Activated T-helper 1 cell treated with Interleukin-2 at 50 U/mL for 16 hours (primary cell): ENCODE measurements around the gene LCN6.
A peak's percentile ranks its signal among the peaks of the same experiment; 100 is the strongest.

Source experiments
- DNase-seq: peaks from one replicate; pipeline ENCODE4 v3.0.0-alpha.2; 2020; ENCODE audit warnings: low read depth

The LCN6 gene

DNA sequence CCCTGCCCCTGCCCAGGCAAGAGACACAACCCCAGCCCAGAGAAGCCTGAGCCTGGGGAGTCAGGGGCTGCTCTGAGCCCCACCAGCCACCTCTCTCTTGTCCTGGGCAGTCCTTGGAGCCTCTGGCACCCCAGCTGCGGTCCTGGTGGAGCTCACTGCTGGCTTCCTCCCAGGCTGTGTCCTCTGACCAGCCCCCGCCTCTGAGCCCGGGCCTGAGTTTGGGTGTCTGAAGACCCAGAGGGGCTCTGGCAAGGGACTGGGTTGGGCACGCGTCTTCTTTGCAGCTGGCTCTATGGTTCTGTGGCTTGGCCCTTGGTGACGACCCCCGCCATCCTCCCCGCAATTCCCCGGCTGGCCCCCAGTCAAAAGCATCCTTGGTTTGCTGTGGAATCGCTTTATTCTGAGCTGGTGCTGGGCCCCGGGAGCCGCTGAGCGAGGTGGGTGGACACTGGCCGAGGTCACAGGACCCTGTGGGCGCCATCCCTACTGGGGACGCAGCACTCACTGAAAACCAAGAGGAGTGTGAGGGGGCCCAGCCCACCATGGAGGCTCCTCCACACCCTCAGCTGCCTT lies 4.6 kb downstream of the LCN6 start:
- DNase-seq: no peak

DNA sequence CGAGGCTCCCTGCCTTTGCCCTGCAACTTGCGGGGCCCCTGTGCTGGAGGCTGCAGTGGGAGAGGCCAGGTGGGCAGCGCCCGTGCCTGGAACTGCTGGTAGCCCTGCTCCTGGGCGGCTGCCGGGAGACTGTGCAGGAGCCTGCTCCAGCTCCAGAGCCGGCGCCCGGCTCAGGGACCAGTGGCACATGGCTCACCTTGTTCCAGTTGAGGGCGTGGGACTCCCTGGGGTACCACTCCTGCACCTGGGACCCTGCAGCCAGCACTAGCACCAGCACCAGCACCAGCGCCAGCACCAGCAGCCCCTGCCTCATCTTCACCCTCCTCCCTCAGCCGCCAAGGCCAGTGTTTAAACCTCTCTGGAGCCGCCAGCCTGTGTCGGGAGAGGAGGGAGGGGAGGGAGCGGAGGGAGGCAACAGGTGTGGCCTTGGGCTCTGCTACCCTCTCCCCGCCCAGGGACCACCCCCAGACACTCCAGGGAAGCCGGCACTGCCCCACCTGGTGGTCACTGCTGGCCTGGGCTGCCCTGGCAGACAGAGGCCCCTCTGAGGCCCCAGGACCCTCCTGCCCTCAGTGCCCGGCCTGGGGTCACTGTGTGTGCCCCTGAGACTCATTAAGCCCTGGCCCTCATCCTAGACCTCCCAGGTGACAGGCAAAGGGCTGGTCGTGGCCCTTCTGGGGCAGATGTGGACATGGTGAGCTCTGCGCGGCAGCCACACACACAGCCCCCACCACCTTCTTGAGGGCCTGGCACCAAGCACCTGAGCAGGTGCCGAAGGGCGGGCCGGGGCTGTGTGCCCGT lies 5.5 kb downstream of the LCN6 start, which contains the start of gene LCN10:
TSS of gene LCN10 (minus strand) at position 350 of the 801 bp plus-strand sequence. CDS start at position 313, 37 bp downstream.
- DNase-seq: no peak

GRCh38 chr9:136741883-136742571 lies 6.3 kb downstream of the LCN6 start:
- no peak for DNase-seq

- DNase-seq: no peak
Observed at GRCh38 chr9:136740971-136741882, 7.1 kb downstream of the LCN6 start.

DNA sequence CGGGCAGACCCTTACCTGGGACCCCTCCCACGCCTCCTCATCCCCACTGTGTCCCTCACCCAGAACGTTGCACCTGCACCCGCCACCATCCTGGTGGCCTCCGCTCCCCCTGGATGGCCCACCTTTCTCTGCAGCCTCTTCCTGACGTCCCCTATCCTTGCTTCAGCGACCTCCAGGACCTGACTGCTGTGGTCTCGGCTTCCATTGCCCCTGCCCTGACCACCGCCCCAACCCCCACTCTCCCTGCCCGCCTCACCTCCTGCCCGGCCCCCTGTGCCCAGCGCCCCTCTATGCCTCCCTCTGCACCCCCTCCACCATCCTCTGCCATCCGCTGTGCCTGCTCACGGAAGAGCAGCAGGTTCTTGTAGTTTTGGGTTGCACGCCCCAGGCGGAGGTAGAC lies 7.8 kb downstream of the LCN6 start:
- no peak for DNase-seq

DNA sequence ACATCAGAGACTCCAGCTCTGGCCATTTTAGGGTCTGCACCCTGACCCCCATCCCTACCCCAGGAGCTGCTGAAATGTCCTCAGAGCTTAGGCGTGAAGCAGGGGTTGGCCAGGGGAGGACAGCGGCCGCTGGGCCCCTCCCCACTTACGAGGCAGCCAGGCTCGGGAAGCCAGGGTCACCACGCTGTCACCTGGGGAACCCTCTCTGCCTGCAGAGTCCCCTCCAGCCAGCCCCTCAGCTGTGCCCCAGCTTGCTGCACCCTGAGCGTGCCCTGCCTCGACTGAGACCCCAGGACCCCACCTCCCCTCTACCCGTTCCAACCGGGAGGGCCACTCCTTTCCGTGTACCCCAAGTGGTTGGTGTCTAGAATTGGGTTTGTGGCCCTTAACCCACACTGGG lies 8.3 kb downstream of the LCN6 start:
- DNase-seq: no peak

- no peak for DNase-seq
Observed at GRCh38 chr9:136739509-136739908, 8.8 kb downstream of the LCN6 start.

- no peak for DNase-seq
Observed at GRCh38 chr9:136738960-136739359, 9.4 kb downstream of the LCN6 start.

- DNase-seq: no peak
Observed at GRCh38 chr9:136735812-136736480, 12.4 kb downstream of the LCN6 start.

DNA sequence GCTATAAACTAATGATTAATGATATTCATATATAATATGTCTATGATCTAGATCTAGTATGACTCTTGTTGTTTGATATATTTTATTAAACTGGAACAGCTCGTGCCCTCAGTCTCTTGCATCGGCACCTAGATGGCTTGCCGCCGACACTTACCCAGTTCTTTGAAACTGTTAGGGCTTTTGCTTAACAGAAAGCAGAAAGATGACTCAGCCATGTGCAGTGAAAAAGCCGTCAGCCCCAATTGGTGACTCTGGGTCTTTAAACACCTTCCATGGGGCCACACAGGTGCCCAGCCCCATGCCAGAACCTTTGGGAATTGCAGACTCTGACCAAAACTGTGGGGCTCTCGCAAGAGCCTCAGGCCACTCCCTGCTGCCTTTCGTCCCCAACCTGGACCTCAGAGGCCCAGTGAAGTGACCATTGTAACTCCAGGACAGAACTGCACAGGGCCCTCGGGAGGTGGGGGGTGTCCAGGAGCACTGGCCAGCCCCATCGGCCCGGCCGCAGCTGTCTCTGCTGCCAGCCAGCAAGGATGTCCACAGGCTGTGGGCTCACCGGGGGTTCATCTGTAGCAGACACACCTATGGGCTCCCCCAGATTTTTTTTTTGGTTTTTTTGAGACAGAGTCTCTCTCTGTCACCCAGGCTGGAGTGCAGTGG lies 13.4 kb downstream of the LCN6 start:
- no peak for DNase-seq

DNA sequence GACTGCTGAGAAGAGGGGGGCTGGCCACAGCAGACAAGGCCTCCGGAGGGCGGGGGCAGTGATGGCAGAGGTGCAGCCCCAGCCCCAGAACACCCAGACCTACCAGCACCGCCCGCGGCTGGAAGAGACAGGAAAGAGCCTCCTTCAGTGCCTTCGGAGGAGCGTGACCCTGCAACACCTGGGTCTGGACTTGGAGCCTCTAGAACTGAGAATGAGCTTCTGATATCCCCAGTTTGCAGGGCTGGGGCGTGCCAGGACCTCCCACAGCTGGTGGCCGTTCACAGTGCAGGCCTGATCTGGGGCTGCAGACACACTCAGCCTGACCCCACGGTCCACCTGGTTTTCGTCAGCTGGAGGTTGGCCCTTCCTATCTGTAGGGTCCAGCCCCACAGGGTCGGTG lies 14.7 kb downstream of the LCN6 start:
- no peak for DNase-seq

DNA sequence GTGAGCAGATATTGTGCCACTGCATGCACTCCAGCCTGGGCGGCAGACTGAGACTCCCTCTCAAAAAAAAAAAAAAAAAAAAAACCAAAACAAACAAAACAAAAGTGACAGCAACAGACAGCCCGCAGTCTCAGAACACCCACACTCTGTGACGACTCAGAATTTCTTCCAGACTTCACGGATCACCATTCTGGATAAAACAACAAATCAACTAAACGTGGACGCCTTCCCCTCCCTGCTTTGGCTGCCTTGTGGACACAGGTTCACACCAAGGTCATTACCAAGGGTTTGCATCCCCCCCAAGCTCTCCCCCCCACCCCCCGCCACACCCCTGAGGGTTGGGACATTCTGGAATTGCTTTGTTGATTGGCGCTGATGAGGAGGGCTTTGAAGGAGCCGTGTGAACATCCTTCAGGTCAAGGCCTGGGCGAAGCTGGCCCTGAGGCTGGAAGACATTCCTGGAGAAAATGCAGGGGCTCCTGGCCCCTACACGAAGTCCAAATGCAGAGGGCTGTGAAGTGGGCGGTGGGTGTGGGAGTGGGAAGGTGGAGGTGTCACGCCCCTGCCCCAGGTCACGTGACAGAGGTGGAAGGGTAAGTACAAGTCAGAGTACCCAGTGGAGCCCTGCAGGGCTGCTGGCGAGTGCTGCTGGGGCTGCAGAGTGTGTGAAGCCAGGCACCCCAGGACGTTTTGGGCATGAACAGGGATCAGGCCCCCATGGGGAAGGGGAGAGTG lies 15.7 kb downstream of the LCN6 start:
- DNase-seq: no peak

- DNase-seq: no peak
Observed at GRCh38 chr9:136729926-136730325, 18.4 kb downstream of the LCN6 start.

DNA sequence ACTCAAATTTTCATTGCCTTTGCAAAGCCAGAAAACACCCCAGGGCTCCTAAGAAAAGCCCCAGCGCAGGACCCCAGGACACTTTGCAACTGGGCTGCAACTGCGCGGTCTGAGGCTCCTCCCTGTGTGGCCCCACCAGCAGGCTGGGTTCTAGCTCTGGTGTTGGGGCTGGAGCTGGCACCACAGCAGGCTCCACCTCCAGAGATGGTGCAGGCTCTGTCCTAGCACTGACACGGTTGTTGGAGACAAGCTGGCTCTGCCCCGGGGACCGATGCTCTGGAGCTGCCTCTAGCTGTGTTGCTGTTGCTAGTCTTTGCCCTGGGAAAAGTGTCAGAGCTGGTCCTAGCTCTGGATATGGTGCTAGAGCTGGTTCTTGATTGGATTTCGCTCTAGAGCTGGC lies 19.2 kb downstream of the LCN6 start:
- DNase-seq: no peak

GRCh38 chr9:136728548-136729123 lies 19.7 kb downstream of the LCN6 start:
- DNase-seq: no peak

DNA sequence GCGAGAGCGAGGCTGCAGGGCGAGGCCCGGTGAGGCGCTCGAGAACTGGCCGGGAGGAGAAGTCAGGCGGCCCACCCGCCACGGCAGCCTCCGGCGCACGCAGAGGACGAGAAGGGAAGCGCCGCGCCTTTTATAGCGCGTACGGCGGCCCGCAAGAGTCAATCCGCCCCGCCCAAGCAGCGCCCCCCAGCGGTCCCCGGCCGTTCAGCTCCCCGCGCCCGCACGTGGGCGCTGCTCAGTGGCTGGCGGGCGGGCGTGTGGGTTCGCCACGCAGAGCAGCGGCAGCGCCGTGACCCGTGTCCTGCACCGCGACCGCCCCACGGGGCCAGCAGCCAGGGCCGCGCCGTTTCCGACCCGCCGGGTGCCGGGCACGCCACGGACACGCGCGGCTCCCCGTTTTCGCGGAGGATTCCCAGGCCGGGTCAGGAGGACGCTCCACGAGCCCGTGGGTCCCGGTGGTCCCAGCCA lies 20.2 kb downstream of the LCN6 start:
- DNase-seq: peak; percentile 89

- no peak for DNase-seq
Observed at GRCh38 chr9:136726631-136727191, 21.6 kb downstream of the LCN6 start.

DNA sequence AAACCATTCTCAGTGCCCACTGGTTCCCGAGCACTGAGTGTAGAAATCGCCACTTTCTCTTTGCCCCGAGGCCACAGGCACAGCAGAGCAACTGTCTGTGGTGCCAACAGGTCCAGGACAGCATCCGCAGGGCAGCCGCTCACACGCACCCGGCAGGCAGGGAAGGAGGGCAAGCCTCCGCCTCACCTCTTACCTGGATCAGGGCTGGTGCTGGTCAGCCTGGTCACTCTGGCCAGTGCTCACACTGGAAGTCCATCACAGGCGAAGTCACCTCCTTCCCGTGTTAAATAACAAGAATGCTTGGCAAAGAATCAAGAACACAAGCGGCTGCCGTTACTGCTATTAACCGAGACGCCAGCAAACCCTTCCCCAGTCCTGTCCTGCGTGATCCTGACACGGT lies 22.2 kb downstream of the LCN6 start:
- DNase-seq: no peak

- no peak for DNase-seq
Observed at GRCh38 chr9:136725612-136726011, 22.7 kb downstream of the LCN6 start.
